HG03457 (cell line): Measurements from ENCODE around the gene TMCO6.
A peak's percentile ranks its signal among the peaks of the same experiment; 100 is the strongest.
"Not testable (repeated sequence)": the region's sequence is repeated elsewhere in the genome, so short reads cannot be mapped to it uniquely, and the experiment has no call there.

Experiments
- ATAC-seq: cut with Tn5 transposase; IDR thresholded peaks from one replicate; pipeline ENCODE4 v1.9.1; 2021; ENCODE audit warnings: moderate number of reproducible peaks; ENCODE audit not compliant: unreplicated experiment

Gene TMCO6

GRCh38 chr5:140639148-140639981, at the start of gene TMCO6:
TMCO6 (plus strand) TSS chr5:140639451; CDS start chr5:140639528, 77 bp downstream.
- peak; percentile 80 for ATAC-seq

- no peak for ATAC-seq
These were observed 48.4 kb upstream of the TMCO6 start for GRCh38 chr5:140590861-140591260.

GRCh38 chr5:140591747-140592372, 47.4 kb upstream of the TMCO6 start:
- ATAC-seq, result no peak

- not testable (repeated sequence) for ATAC-seq
These were observed 46.2 kb upstream of the TMCO6 start for GRCh38 chr5:140593070-140593469.

GRCh38 chr5:140594169-140594568, 45.1 kb upstream of the TMCO6 start:
- ATAC-seq, result no peak

- no peak for ATAC-seq
These were observed 43.5 kb upstream of the TMCO6 start for GRCh38 chr5:140595538-140596300.

- no peak for ATAC-seq
These were observed 42.9 kb upstream of the TMCO6 start for GRCh38 chr5:140596321-140596741.

GRCh38 chr5:140598836-140599235, 40.4 kb upstream of the TMCO6 start:
- no peak for ATAC-seq

GRCh38 chr5:140600096-140600495, 39.2 kb upstream of the TMCO6 start:
- no peak for ATAC-seq

GRCh38 chr5:140602147-140602546, 37.1 kb upstream of the TMCO6 start:
- no peak for ATAC-seq

GRCh38 chr5:140603446-140603698, 35.9 kb upstream of the TMCO6 start:
- not testable (repeated sequence) for ATAC-seq

GRCh38 chr5:140603734-140604133, 35.5 kb upstream of the TMCO6 start:
- ATAC-seq, result no peak

- ATAC-seq, result no peak
These were observed 33.4 kb upstream of the TMCO6 start for GRCh38 chr5:140605879-140606278.

GRCh38 chr5:140607031-140607430, 32.2 kb upstream of the TMCO6 start:
- no peak for ATAC-seq

GRCh38 chr5:140608722-140609121, 30.5 kb upstream of the TMCO6 start:
- no peak for ATAC-seq

GRCh38 chr5:140609126-140609525, 30.1 kb upstream of the TMCO6 start:
- no peak for ATAC-seq

GRCh38 chr5:140611020-140611521, 28.2 kb upstream of the TMCO6 start:
- no peak for ATAC-seq

- no peak for ATAC-seq
These were observed 16.9 kb upstream of the TMCO6 start for GRCh38 chr5:140622301-140622700.

- not testable (repeated sequence) for ATAC-seq
These were observed 16.2 kb upstream of the TMCO6 start for GRCh38 chr5:140623061-140623460.

GRCh38 chr5:140624886-140625285, 14.4 kb upstream of the TMCO6 start:
- ATAC-seq, result not testable (repeated sequence)

GRCh38 chr5:140627972-140628371, 11.3 kb upstream of the TMCO6 start:
- no peak for ATAC-seq

GRCh38 chr5:140628711-140629110, 10.5 kb upstream of the TMCO6 start:
- ATAC-seq, result no peak
